Right cardiac atrium (tissue), 5 donors: ENCODE measurements around the gene SLC6A12. TPM values are rescaled to one million over a fixed set of nuclear protein-coding genes. Genes with fewer than 3 reads are reported as not detected.
A peak's percentile ranks its signal among the peaks of the same experiment; 100 is the strongest.

Experiments used
- ATAC-seq, 2 donors: fragments of 200-7000 bp; cut with Tn5 transposase; one replicate each; pipeline versions ENCODE4 v1.8.0 to v1.9.1; 2020; ENCODE audit warnings: moderate library complexity in 2 of 2, mild to moderate bottlenecking in 1 of 2
- DNase-seq, 3 donors: peaks; one replicate each; pipeline ENCODE4 v3.0.0-alpha.2; 2020
- H3K27ac ChIP-seq: one replicate; pipeline ENCODE4 v1.5.1; 2013; ENCODE audit warnings: mild to moderate bottlenecking, low read length, control low read depth, moderate library complexity
- H3K27me3 ChIP-seq: one replicate; pipeline ENCODE4 v1.6.1; 2013; ENCODE audit not compliant: control insufficient read depth, insufficient read depth
- H3K4me1 ChIP-seq: one replicate; pipeline ENCODE4 v1.6.1; 2013; ENCODE audit warnings: low read length; ENCODE audit not compliant: control insufficient read depth, insufficient read depth
- H3K4me3 ChIP-seq: one replicate; pipeline ENCODE4 v1.5.1; 2013; ENCODE audit warnings: low read length, control low read depth
- H3K9me3 ChIP-seq: one replicate; pipeline ENCODE4 v1.6.1; 2013; ENCODE audit warnings: low read length; ENCODE audit not compliant: control insufficient read depth
- WGBS: extraction: QIAGEN DNeasy Blood & Tissue Kit; methylation state at CpG from one replicate; pipeline ENCODE4 v1.1.7; 2013; 5-methylcytosine and 5-hydroxymethylcytosine counted together
- intact Hi-C, 4 donors: fragments of 100-400 bp; cut with DNase I; formaldehyde crosslinking; loops; one replicate each; pipeline versions ENCODE4 v1.11.0 to v1.14.0; 2022 to 2023
- polyA plus RNA-seq: library from polyadenylated mRNA; stranded (reverse); fragments of 200-250 nt; gene quantifications from one replicate; pipeline ENCODE4 v1.2.3, GENCODE V29; 2013
- total RNA-seq, 4 donors: library from RNA; stranded (reverse); fragmentation: NEBNext Ultra II Directional; extraction: Animal tissue kit (Norgen Biotek cat#: 25700); gene quantifications; one replicate each; pipeline ENCODE4 v1.2.1, GENCODE V29; 2021
- donor health status: healthy with polysubstance abuse.
- donor health status: DM: no; HTN: yes; CAD: no.
- donor health status: DM: no; HTN: no; CAD: no.
- donor health status: DM: no; HTN: yes; CAD: no; lungs with severe emphysema.
- donor health status: DM: yes; HTN: yes; CAD: no.

The SLC6A12 gene
- total and polyA plus RNA-seq, 5 donors: 0.20 to 2.9 (median 1.1) TPM

DNA sequence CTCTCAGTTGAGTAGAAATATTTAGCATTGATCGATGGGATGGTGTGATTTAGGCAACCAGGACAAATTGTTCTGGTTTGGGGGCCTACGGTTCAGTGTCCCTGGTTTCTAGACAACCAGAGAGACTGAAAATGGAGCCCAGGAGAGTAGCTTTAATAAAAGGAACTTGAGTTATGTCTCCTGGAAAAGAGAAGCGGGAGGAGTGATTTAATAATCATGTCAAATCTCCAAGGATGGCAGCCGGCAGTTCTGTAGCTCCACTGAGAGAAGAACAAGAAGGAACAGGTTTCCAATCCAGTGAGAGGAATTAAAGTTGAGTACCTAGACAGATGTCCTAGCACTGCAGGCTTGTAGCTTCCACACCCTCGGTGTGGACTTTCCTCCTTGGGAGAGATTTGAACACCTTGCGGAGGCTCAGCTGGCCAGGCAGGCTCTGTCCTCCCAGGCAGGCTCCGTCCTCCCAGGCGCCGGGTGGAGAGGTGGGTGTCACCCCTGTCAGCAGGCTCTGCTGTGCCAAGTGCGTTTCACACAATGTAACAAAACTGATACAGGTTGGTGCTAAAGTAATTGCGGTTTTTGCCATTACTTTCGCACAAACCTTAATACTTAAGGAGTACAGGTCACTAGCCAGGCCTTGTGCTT is 45.9 kb downstream of the SLC6A12 start:
- WGBS: 86% methylated on average over 12 of the region's 12 CpGs
- H3K4me3 ChIP-seq: no peak overlapping the region
- DNase-seq (no peak), ATAC-seq (no peak)
- H3K27ac ChIP-seq: no peak overlapping the region
- H3K4me1 ChIP-seq: no peaks in the 10 kb centered on the region
- no peaks in the 10 kb centered on the region for H3K27me3 ChIP-seq
- no peaks in the 10 kb centered on the region for H3K9me3 ChIP-seq
- intact Hi-C loops: no loop called here

DNA sequence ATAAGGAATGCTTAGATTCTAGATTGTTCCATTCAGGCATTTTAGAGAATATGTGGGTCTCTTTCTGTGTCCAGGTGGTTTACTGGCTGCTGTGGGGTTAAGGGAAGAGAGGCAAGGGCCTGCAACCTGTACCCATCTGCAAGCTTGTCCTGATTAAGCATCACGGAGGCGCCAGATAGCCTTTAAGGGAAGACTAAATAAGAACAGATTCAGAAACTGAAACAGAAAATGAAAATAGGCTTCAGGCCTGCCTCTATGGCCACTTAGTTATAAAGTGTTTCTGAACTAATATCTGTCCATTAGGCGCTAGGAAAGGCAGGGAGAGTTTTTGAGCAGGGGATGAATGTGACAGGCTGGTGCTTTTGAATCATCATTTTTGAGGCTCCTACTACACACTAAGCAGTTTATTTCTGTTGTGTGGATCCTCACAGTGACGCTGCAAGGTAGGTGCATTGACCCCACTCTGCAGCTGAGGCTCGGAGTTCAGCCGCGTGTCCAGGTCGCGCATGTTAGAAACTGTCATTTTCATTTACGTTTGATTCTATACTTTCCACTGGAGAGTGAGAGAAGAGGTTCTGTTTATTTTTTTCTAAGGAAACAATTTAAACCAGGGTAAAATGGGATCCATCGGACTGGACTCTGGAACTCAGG is 47.4 kb downstream of the SLC6A12 start:
- WGBS: 82% methylated on average over 11 of the region's 11 CpGs
- H3K4me1 ChIP-seq: no peaks in the 10 kb centered on the region
- no peak overlapping the region for H3K4me3 ChIP-seq
- H3K27me3 ChIP-seq: no peaks in the 10 kb centered on the region
- H3K9me3 ChIP-seq: no peaks in the 10 kb centered on the region
- H3K27ac ChIP-seq: no peak overlapping the region
- intact Hi-C loops: no loop called here
- DNase-seq: no peak
- ATAC-seq: no peak

DNA sequence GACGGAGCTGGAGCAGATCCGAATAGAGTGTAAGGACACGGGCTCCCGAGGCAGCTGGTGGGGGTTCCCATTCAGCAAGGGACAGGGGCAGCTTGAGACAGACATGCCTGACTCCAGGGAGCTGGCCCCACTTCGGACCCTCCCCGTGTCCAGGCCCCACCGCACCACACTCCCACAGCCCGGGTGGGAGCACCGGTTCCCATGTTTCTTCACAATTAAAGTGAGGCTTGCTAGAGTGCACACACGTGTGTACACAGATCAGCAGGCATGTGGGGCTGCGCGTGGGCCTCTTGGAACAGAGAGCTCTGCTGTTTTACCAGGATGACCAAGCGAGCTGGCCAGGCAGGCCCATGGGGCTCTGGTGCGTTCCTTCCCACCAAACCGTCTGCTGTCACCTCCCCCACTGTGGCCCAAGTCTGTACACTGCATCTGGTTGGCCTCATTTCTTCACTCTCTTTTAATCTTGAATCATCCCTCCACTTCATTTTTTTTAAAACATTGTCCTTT is 48.0 kb downstream of the SLC6A12 start:
- H3K4me1 ChIP-seq: no peaks in the 10 kb centered on the region
- no peak overlapping the region for H3K4me3 ChIP-seq
- intact Hi-C loops: no loop called here
- DNase-seq (no peak), ATAC-seq (no peak)
- H3K27me3 ChIP-seq: no peaks in the 10 kb centered on the region
- 91% methylated on average over 15 of the region's 15 CpGs for WGBS
- H3K9me3 ChIP-seq: no peaks in the 10 kb centered on the region
- H3K27ac ChIP-seq: no peak overlapping the region

DNA sequence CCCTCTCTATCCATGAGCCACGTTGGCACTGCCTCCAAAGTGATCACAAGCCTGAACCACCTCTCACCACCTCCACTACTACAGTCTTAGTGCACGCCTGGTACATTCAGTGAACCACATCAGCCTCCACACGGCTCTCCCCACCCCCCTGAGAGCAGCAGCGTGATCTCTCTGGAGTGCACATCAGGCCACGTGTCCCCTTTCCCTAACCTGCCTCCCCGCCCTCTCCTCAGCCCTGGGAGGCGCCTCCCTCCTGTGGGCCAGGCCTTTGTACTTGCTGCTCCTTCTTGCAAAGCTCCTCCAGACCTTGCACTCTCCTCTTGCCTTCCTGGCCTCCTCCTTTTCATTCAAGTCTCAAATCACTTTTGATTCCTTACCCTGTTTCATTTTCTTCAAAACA is 49.8 kb downstream of the SLC6A12 start:
- WGBS: 84% methylated on average over 7 of the region's 7 CpGs
- intact Hi-C loops: no loop called here
- H3K4me3 ChIP-seq: no peak overlapping the region
- no peak for ATAC-seq
- no peak for DNase-seq
- H3K27me3 ChIP-seq: no peaks in the 10 kb centered on the region
- no peaks in the 10 kb centered on the region for H3K4me1 ChIP-seq
- no peak overlapping the region for H3K27ac ChIP-seq
- H3K9me3 ChIP-seq: no peaks in the 10 kb centered on the region

DNA sequence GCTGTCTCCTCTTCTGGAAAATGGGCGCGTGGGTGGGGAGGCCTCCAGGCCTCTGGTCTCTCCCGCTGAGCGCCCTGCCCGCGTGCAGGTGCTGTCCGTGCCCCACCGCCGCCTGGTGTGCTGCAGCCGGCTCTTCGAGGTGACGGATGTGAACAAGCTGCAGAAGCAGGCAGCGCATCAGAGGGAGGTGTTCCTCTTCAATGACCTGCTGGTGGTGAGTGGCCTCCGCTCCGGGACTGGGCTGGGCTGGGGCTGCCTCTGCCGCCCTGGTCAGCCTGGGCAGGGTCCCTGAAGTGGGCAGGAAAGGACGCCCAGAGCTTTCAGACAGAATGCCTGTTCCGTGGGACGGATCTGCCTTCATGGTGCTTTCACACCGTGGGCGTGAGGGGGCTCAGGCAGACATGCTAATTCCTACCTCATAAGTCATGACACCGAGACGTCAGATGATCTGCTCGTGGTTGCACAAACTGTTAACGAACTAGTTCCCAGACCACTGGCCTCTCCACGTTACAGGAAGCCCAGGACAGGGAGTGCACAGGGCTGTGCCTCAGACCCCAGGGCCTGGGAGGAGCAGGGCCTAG is 50.5 kb downstream of the SLC6A12 start:
- H3K9me3 ChIP-seq: no peaks in the 10 kb centered on the region
- no peaks in the 10 kb centered on the region for H3K27me3 ChIP-seq
- no peak overlapping the region for H3K4me3 ChIP-seq
- no peak overlapping the region for H3K27ac ChIP-seq
- 93% methylated on average over 26 of the region's 26 CpGs for WGBS
- no peak for DNase-seq
- ATAC-seq: no peak
- intact Hi-C loops: no loop called here
- H3K4me1 ChIP-seq: no peaks in the 10 kb centered on the region

DNA sequence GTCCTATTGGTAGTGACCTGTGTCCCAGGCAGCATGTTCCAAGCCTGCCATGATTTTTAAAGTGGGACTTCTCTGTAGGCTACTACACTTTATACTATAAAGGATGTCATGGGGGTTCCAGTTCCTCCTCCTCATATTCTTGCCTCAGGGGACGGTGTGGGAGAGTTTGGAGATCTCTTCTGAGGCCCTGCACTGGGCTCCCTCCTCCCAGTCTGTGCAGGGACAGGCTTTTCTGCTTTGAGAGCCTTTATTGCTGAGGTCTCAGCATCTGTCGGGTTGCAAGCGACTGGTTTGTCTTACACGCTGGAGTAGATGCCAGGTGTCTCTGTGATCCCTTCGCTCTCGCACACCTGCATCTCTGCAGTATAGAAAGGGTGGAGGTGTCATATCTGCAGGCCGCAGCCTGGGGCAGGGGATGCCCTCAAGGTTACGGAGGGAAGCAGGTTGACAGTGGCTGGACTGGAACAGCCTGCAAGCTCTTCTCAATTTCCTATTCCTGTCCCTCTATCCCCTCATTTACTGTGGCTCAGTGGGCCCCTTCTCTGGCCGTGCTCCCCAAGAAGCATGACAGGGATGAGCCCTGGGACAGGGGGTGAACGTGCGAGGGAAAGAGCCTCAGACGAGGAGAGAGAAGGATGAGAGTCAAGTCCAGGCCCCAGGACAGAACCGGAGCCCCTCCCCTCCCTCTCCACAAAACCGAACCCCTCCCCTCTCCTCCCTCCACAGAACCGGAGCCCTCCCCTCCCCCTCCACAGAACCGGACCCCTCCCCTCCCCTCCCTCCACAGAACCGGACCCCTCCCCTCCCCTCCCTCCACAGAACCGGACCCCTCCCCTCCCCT is 51.3 kb downstream of the SLC6A12 start:
- 80% methylated on average over 18 of the region's 18 CpGs for WGBS
- Histone ChIP-seq H3K4me1 (no peaks in the 10 kb centered on the region), H3K4me3 (no peak overlapping the region), H3K9me3 (no peaks in the 10 kb centered on the region), H3K27ac (no peak overlapping the region), H3K27me3 (no peaks in the 10 kb centered on the region)
- intact Hi-C loops: no loop called here
- no peak for DNase-seq
- ATAC-seq: no peak

DNA sequence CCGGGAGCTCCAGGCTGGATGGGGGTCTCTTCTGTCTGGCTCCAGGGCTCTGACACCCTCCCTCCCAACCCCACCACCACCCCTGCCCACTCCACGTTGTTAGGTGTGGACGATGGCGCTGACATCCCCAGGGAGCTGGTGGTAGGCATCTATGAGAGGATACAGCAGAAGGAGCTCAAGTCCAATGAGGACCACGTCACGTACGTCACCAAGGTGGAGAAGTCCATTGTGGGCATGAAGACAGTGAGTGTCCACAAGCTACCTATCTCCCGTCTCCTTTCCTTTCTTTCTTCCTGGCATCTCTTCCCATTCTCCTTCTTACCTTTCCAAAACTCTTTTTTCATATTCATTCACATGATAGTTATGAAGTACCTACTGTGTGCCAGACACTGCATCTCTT is 52.1 kb downstream of the SLC6A12 start:
- H3K27me3 ChIP-seq: no peaks in the 10 kb centered on the region
- no peak overlapping the region for H3K27ac ChIP-seq
- no peak for DNase-seq
- ATAC-seq: no peak
- H3K4me1 ChIP-seq: no peaks in the 10 kb centered on the region
- 94% methylated on average over 8 of the region's 8 CpGs for WGBS
- intact Hi-C loops: no loop called here
- H3K9me3 ChIP-seq: no peaks in the 10 kb centered on the region
- H3K4me3 ChIP-seq: no peak overlapping the region

DNA sequence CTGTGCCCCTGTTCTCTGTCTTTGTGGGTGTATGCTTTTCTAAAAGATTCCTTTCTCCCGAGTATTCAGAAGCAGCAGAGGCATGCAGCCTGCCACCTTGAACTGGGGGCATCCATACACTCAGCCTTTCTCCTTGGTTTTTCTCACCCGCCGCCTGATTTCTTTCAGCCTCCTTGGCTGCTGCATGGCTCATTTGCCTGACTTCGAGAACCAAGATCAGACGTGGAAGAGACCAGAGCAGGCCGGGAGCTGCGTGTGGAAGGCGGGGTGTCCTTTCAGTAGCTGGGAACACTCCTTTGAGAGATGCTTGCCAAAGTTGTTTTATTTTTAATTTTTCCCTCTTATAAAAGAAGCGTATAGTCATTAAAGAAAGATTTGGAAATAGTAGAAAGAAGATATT is 53.1 kb downstream of the SLC6A12 start:
- H3K4me3 ChIP-seq: no peak overlapping the region
- no peak for DNase-seq
- no peaks in the 10 kb centered on the region for H3K4me1 ChIP-seq
- intact Hi-C loops: no loop called here
- WGBS: 73% methylated on average over 9 of the region's 9 CpGs
- no peaks in the 10 kb centered on the region for H3K27me3 ChIP-seq
- H3K27ac ChIP-seq: no peak overlapping the region
- H3K9me3 ChIP-seq: no peaks in the 10 kb centered on the region
- ATAC-seq: no peak

DNA sequence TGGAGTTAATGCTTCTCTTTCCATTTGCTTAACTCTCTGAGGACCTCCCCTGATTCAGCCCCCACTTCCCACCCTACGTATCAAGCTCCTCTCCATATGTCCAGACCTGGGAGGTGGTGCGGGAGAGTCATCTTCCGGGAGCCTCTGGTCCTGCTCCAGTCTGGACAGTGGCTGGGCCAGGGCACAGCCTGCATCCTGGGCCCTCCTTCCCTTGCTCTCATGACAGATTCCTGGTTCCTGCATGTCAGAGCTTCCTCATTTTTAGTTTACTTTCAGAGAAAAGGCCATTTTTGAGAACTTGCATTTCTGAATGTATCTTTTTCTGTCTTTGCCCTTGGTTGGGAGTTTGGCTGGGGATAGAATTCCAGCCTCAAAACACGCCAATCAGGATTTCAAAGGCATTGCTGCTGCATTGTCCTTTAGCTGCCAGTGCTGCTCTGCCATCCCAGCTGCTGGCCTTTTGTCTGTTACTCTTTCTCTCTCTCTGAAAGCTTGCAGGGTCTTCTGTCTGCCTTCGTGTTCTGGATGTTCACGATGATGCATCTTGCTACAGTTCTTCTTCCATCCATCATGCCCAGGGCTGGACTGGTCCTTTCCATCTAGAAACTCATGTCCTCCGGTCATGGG is 54.7 kb downstream of the SLC6A12 start:
- DNase-seq (peak in 1 of 3 donors; percentile 36), ATAC-seq (no peak)
- H3K27me3 ChIP-seq: no peaks in the 10 kb centered on the region
- no peak overlapping the region for H3K27ac ChIP-seq
- H3K4me3 ChIP-seq: no peak overlapping the region
- H3K4me1 ChIP-seq: no peaks in the 10 kb centered on the region
- intact Hi-C loops: no loop called here
- H3K9me3 ChIP-seq: no peaks in the 10 kb centered on the region
- WGBS: 65% methylated on average over 7 of the region's 7 CpGs

DNA sequence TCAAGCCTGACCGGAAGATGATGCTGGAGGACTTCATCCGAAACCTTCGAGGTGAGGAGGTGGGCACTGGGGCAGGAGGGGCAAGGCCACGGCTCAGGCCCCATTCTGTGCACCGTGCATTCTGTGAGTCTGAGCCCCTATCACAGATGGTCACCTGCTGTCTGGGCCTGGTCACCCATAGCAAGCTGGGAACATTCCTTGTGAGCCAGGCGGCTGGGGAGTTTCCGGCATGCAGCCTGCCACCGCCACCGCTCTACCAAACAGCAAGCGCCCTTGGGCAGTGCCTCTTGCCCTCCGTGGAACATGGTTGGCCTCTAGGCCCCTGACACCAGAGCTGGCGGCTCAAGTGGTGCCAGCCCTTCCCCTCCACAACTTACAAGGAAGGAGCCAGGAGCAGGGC is 56.3 kb downstream of the SLC6A12 start:
- intact Hi-C loops: no loop called here

More for the DNA sequence above, 56.3 kb downstream of the SLC6A12 start:
- WGBS: 92% methylated on average over 12 of the region's 12 CpGs
- no peaks in the 10 kb centered on the region for H3K9me3 ChIP-seq
- H3K27ac ChIP-seq: no peak overlapping the region
- no peak for ATAC-seq
- no peak for DNase-seq
- no peak overlapping the region for H3K4me3 ChIP-seq
- H3K27me3 ChIP-seq: no peaks in the 10 kb centered on the region
- no peaks in the 10 kb centered on the region for H3K4me1 ChIP-seq
